ENCODE measurements around the gene TRIM63. TPM values are rescaled to one million over a fixed set of nuclear protein-coding genes. Genes with fewer than 3 reads are reported as not detected.

TRIM63 gene
- total RNA-seq, 1 experiment from 2014 or later = not detected

DNA sequence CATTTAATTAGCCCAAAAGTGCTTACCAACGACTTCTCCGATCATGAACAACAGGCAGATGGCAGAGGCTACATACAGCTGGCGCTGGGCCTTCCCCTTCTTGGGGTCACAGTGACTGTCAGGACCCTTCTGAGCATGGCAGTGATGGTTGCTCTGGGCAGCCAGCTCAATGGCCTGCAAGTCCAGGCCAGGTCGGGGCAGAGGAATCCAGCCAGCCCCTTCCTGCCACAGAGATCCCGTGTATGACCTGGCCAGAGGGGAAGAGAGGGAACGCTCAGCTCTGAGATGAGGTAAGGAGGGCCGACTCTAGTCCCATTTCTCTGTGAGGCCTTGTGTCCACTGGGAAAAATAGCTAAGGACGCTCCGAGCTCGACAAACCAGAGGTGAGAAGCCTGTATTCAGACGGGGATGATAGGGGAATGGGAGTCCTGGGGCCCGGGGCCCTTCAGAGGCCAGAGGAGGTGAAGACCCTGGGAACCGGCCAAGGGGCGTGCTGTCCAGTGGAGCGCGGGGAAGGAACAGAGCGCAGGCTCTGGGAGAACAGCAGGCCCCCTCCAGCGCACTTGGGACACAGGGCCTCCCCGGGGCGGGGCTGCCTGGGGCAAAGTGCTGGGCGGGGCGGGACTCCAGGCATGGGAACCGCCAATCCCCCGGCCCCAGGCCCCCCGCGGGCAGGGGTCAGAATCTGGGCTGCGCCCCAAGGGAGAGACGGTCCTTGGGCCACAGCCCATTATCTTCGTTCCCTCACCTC, 22.3 kb downstream of the TRIM63 start:
- TF ChIP-seq REST (IDR thresholded peaks at IDR 0.05; ENCODE audit: insufficient read depth in 1 of 2, low read depth in 2 of 2, low read length in 1 of 2) = no peak
- no peak for TF ChIP-seq CTCF (IDR thresholded peaks at IDR 0.05)
- TF ChIP-seq TCF7L2 (IDR thresholded peaks at IDR 0.05; ENCODE audit: low read depth, low read length) = no peak
- TF ChIP-seq POLR2AphosphoS5 (IDR thresholded peaks at IDR 0.05; ENCODE audit: low read depth, low read length) = no peak
- TF ChIP-seq SIN3A (IDR thresholded peaks at IDR 0.05; ENCODE audit: borderline replicate concordance, insufficient read depth, low read depth, low read length) = no peak
- intact Hi-C loops (cut with micrococcal nuclease; ENCODE audit: unreplicated experiment) = no loop called here
- Histone ChIP-seq H3K4me1 (ENCODE audit: control insufficient read depth, insufficient read depth, low read length) (no peaks in the 10 kb centered on the region; the same call in 1 of the 2 replicates), H3K4me3 (ENCODE audit: low read depth in 2 of 2, low read length in 2 of 2) (no peak overlapping the region), H3K27me3 (ENCODE audit: control insufficient read depth, insufficient read depth, low read length) (peaks cover 15% of the 10 kb centered on the region), H3K9me3 (ENCODE audit: control insufficient read depth, insufficient read depth, low read depth, low read length) (no peaks in the 10 kb centered on the region), H3K36me3 (ENCODE audit: control insufficient read depth, insufficient read depth, low read length) (no peaks in the 10 kb centered on the region), H3K27ac (ENCODE audit: low read length) (no peak overlapping the region)
- BruUV-seq (replicated peaks) = no TSS peak
- CTCF ChIA-PET = interaction anchor here (0.6 to 1.3 kb wide), 3 partner anchors 8 to 18 kb away, joined by 3 to 9 read pairs (median 8); no protein-coding TSS in a partner anchor
- no peak for DNase-seq (ENCODE audit: low read depth, low spot score)
- POLR2A ChIA-PET = no interaction called here
- peak; percentile 40 for ATAC-seq
- in situ Hi-C loops (cut with HindIII; ENCODE audit: low pct_unique_long_range_greater_than_20kb, low sequenced_read_pairs) = no loop called here

GRCh38 chr1:26044414-26044813, 23.0 kb downstream of the TRIM63 start:
- TF ChIP-seq REST (IDR thresholded peaks at IDR 0.05; ENCODE audit: insufficient read depth in 1 of 2, low read depth in 2 of 2, low read length in 1 of 2) (no peak), TCF7L2 (IDR thresholded peaks at IDR 0.05; ENCODE audit: low read depth, low read length) (no peak), SIN3A (IDR thresholded peaks at IDR 0.05; ENCODE audit: borderline replicate concordance, insufficient read depth, low read depth, low read length) (no peak), POLR2AphosphoS5 (IDR thresholded peaks at IDR 0.05; ENCODE audit: low read depth, low read length) (no peak), CTCF (IDR thresholded peaks at IDR 0.05) (no peak)
- Histone ChIP-seq H3K27ac (ENCODE audit: low read length) (no peak overlapping the region), H3K36me3 (ENCODE audit: control insufficient read depth, insufficient read depth, low read length) (no peaks in the 10 kb centered on the region), H3K4me3 (ENCODE audit: low read depth in 2 of 2, low read length in 2 of 2) (no peak overlapping the region), H3K27me3 (ENCODE audit: control insufficient read depth, insufficient read depth, low read length) (peaks cover 15% of the 10 kb centered on the region), H3K4me1 (ENCODE audit: control insufficient read depth, insufficient read depth, low read length) (no peaks in the 10 kb centered on the region; the same call in 1 of the 2 replicates), H3K9me3 (ENCODE audit: control insufficient read depth, insufficient read depth, low read depth, low read length) (no peaks in the 10 kb centered on the region)
- no TSS peak for BruUV-seq (replicated peaks)
- POLR2A ChIA-PET = no interaction called here
- intact Hi-C loops (cut with micrococcal nuclease; ENCODE audit: unreplicated experiment) (no loop called here), in situ Hi-C loops (cut with HindIII; ENCODE audit: low pct_unique_long_range_greater_than_20kb, low sequenced_read_pairs) (no loop called here)
- DNase-seq (ENCODE audit: low read depth, low spot score) = no peak
- ATAC-seq = no peak
- CTCF ChIA-PET = interaction anchor here (1.3 kb wide), 1 partner anchor 8 kb away, joined by 3 read pairs; no protein-coding TSS in a partner anchor

Data from Panc1 (cell line).